ENCODE results near the gene ERGIC3.
"Not testable (repeated sequence)": the region's sequence is repeated elsewhere in the genome, so short reads cannot be mapped to it uniquely, and the experiment has no call there.

ERGIC3 gene

DNA sequence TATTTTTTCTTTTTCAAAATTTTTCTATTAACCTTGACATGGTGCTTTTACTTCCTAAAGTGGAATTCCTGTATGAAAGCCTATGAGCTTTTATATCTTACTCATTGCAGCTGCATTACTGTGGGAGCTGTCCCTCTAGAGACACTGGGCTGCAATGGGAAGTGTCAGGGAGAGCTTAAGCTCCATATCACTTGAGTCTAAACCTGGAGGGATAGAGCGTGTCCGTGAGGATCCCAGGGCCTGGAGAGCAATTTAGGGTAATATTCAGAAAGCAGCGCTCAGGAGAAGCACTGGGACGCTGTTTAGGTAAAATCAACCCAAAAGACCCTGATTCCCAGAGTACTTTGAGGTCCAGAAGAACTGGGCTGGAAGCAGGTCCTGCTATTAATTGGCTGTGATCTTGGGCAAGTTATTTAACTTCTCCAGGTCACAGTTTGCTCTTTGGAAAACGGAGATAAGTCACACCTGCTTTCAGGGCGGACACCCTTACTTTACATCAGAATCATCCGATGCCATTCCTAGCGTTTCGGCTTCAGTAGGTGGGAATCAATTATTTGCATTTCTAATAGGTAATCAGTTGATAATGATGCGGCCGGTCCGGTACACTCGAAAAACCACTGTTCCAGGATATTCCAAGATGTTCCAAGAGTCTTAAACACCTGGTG lies 628 bp upstream of the ERGIC3 start:
- TF ChIP-seq, protein P1, sequence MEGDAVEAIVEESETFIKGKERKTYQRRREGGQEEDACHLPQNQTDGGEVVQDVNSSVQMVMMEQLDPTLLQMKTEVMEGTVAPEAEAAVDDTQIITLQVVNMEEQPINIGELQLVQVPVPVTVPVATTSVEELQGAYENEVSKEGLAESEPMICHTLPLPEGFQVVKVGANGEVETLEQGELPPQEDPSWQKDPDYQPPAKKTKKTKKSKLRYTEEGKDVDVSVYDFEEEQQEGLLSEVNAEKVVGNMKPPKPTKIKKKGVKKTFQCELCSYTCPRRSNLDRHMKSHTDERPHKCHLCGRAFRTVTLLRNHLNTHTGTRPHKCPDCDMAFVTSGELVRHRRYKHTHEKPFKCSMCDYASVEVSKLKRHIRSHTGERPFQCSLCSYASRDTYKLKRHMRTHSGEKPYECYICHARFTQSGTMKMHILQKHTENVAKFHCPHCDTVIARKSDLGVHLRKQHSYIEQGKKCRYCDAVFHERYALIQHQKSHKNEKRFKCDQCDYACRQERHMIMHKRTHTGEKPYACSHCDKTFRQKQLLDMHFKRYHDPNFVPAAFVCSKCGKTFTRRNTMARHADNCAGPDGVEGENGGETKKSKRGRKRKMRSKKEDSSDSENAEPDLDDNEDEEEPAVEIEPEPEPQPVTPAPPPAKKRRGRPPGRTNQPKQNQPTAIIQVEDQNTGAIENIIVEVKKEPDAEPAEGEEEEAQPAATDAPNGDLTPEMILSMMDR (conservative IDR thresholded peaks at IDR 0.05; ENCODE audit: low read depth, low read length), result no peak
- no peak for DNase-seq (ENCODE audit: low read depth)
- peak overlapping the region; percentile 83 for H3K4me3 ChIP-seq (ENCODE audit: low read length)

GRCh38 chr20:35542990-35543389 lies 1.1 kb downstream of the ERGIC3 start:
- H3K4me3 ChIP-seq (ENCODE audit: low read length), result peak overlapping the region; percentile 83
- DNase-seq (ENCODE audit: low read depth), result no peak
- TF ChIP-seq, protein P1 (conservative IDR thresholded peaks at IDR 0.05; ENCODE audit: low read depth, low read length), result no peak

DNA sequence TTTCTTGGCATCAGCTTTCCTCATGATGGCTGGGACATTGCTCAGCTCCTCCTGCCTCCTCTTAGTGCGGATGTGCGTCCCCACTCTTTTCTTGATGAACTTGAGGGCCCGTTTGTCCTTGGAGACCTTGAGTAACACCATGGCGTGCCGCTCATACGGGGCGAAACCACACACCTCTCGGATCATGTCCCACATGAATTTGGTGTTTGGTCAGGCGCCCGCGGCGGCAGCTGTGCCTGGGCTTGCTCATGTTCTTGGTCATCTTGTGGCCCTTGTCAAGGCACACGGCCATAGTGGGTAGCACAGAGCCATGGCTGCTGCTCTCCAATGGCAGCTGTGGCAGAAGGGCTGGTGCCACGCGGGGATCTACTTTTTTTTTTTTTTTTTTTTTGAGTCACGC lies 2.6 kb downstream of the ERGIC3 start:
- DNase-seq (ENCODE audit: low read depth), result no peak
- H3K4me3 ChIP-seq (ENCODE audit: low read length), result no peak overlapping the region
- TF ChIP-seq, protein P1 (conservative IDR thresholded peaks at IDR 0.05; ENCODE audit: low read depth, low read length), result no peak

DNA sequence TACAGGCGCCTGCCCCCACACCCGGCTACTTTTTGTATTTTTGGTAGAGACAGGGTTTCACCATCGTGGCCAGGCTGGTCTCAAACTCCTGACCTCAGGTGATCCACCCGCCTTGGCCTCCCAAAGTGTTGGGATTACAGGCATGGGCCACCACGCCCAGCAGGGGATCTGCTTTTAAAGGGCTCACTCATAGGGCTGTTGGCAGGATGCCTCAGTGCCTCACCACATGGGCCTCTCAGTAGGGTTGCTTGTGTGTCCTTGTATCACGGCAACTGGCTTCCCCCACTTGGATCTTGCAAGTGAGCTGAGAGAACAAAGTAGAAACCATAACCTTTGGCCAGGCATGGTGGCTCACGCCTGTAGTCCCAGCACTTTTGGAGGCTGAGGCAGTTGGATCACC lies 3.1 kb downstream of the ERGIC3 start:
- H3K4me3 ChIP-seq (ENCODE audit: low read length); DNase-seq (ENCODE audit: low read depth): not testable (repeated sequence)

DNA sequence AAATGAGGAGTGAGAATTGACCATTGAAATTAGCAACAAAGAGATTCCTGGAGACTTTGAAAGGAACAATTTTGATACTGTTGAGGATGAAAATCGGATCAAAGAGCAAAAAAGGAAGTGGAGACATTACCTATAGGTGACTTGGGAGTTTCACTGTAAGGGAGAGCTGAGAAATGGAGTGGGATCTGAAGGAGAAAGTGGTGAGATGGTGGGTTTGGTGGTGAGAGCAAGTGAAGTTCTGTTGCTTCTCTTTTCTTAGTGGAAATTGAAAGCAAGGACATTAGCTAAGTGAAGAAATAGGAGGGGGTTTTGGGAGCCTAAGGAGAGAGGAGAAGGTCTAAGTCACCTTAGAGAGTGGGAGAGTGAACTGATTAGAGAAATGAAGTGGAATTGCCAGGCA lies 4.2 kb downstream of the ERGIC3 start:
- H3K4me3 ChIP-seq (ENCODE audit: low read length), result no peak overlapping the region
- TF ChIP-seq, protein P1 (conservative IDR thresholded peaks at IDR 0.05; ENCODE audit: low read depth, low read length), result no peak
- DNase-seq (ENCODE audit: low read depth), result no peak

- no peak overlapping the region for H3K4me3 ChIP-seq (ENCODE audit: low read length)
- TF ChIP-seq, protein P1 (conservative IDR thresholded peaks at IDR 0.05; ENCODE audit: low read depth, low read length), result no peak
- no peak for DNase-seq (ENCODE audit: low read depth)
Measured at GRCh38 chr20:35547329-35547728, 5.5 kb downstream of the ERGIC3 start.

DNA sequence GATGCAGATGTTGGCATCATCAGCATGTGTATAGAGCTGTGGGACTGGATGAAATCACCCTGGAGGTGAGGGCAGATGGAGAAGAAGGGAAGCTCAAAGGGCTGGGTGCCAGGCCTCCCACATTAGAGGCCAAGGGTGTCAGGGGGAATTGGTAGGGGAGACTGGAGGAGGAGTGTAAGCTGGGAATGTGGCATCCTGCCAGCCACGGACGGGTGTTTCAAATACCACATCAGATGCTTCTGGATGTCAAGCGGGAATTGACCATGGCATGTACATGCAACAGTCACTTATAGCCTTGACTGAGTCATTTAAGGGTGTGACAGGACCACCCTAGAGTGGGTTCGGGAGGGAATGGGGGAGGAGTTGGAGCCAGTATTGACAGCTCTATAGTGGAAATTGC lies 9.6 kb downstream of the ERGIC3 start:
- DNase-seq (ENCODE audit: low read depth), result peak; percentile 11

More for the DNA sequence above, 9.6 kb downstream of the ERGIC3 start:
- H3K4me3 ChIP-seq (ENCODE audit: low read length), result no peak overlapping the region
- TF ChIP-seq, protein P1 (conservative IDR thresholded peaks at IDR 0.05; ENCODE audit: low read depth, low read length), result no peak
